Measurements from ENCODE around the gene BHMT2.
A peak's percentile ranks its signal among the peaks of the same experiment; 100 is the strongest.

BHMT2 gene

DNA sequence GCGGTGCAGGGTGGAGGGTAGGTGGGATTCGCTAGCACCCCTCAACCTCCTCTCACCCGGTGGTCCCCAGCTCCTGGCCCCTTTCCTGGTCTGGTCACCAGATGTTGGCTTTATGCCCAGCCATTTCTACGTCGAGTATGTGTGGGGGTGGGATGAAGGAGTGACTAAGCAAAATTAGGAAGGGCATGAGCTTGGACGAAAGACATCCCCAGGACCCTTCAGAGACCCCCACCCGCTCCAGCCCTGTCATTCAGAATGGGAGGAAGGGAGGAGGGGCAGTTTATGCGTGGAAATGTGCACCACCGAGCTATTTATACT lies 742 bp downstream of the BHMT2 start:
- DNase-seq = no peak

DNA sequence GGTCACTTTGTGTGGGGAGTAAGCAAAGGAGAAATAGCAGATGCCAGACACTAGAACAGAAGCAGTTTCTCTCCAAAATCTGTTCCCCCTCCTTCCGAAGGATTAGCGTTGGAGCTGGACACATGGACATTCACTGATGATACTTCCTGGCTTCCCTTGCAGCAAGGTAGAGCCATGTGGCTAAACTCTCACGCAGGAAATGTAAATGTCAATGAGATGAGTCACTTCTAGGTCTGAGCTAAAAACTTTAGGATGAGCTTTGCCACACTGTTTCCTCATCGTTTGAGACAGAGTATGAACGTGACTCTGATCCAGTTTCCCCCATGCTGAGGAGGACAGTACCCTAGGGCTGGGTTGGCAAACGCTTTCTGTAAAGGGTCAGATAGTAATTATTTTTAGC lies 5.1 kb downstream of the BHMT2 start:
- DNase-seq = no peak

DNA sequence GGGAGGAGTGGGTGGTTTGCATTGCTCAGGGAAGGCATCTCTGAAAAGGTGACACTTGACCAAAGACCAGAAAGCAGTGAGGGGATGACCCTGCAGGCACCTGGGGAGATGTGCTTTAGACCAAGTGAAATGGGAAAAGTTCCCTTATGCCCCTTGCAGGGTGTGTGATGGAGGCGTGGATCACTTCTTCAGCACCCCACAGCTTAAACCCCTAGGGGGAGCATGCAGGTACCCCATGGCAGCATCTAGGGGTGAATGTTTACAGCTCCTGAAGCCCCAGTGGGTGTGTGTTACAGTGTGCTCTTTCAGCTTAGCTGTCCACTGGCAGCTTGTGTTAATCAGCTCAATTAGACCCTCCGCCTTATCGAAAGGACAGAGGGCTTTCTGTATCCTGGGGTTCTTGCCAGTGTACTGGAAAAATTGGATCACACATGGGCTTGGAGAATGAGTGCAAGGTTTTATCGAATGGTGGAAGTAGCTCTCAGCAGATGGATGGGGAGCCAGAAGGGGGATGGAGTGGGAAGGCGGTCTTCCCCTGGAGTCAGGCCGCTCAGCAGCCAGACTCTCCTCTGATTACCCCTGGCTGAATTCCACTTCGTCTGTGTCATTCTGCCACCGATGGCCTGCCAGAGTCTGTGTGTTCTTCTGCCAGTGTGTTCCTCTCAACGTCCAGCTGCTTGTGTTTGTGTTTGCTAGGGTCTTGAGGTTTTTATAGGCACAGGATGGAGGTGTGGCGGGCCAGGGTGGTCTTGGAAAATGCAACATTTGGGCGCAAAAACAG lies 6.3 kb downstream of the BHMT2 start:
- DNase-seq = no peak

DNA sequence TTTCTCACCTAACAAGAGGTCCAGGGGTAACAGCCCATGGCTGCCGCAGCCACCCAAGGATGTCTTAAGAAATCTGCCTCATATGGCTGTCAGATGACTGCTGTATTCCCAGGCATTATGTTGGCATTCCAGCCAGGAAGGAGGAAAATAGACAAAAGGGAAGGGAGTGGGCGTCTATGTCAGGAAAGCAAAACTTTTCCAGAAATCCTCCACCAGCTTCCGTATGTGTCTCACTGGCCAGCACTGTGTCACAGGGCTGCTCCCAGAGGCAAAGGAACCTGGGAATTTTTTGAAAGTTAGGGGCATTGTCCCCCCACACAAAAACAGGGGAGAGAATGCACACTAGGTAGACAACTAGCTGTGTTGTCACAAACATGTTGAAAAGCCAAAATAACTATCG lies 7.3 kb downstream of the BHMT2 start:
- DNase-seq = no peak

DNA sequence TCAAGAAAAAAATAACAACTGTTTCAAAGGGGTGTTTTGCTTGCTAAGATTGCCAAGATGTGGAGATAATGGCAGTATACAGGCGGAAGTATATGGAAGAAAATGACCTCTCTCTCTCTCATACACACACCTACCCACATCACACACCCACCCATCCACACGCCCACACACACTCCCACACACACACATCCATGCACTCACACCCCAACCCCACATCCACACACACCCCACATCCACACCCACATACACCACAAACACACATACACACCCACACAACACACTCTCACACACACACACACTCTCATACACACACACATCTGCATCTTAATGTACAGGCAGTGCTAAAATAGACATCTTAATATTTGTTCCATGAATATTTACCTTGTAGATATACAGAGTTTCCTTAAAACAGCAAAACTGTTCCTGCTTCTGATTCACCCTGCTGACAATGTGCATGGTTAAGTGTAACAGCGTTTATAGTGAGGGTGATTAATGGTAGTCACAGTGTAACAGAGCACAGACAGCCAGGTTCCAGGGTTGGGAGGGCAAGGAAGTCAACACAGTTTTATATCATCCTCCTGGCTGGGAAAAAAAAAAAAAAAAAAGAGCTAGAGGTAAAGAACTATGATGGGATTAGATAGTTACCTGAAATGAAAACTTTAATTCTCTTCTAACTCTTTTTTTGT lies 8.3 kb downstream of the BHMT2 start:
- no peak for DNase-seq

DNA sequence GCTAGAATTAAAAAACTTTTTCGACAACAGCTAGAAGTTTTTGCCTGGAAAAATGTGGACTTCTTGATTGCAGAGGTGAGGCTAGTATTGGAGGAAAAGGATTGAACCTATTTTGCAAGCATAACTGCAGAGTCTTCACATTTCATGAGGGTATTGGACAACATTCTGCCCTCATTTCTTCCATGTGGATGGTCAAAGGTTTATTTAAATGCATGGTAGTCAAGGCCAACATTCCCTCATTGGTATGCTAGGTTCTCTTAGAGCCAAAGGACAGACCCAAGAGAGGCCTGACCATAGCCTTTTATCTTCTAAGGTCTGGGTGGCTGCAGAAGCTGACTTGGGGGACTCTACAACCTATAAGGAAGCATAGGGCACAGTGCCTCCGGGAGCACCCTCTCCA lies 11.2 kb downstream of the BHMT2 start:
- no peak for DNase-seq

DNA sequence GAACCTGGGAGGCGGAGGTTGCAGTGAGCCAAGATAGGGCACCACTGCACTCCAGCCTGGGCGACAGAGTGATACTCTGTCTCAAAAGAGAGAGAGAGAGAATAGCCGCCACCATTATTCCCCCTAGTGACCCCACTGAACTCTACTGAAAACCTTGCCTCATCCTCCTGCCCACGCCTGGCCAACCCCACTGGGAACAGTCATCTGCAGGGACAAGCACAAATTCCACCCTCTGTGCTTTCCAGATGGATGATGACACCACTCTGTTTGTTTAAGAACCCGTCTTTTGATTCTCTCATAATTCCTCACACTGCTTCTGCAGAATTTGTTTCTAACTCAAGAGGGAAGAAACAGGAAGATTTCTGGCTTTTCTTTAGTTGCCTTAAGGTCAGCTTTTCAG lies 12.2 kb downstream of the BHMT2 start:
- no peak for DNase-seq

DNA sequence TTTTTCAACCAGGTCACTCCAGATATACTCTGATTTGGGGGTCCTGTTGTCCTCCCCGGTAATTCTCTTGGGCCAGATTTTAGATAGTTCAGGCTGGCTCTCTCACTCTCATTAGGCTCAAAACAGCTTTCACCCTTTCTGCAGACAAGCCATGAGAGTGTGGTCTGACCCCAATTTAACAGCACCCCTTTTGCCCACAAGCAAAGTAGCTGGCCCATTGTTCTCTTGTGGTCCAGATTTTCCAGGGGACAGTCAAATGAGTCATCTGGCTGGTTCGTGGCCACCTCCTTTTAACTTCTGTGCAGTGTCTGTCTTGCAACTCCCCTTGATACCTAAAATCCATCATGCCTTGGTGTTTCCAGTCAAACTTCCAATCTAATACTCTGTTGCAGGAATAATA lies 16.5 kb downstream of the BHMT2 start:
- no peak for DNase-seq

DNA sequence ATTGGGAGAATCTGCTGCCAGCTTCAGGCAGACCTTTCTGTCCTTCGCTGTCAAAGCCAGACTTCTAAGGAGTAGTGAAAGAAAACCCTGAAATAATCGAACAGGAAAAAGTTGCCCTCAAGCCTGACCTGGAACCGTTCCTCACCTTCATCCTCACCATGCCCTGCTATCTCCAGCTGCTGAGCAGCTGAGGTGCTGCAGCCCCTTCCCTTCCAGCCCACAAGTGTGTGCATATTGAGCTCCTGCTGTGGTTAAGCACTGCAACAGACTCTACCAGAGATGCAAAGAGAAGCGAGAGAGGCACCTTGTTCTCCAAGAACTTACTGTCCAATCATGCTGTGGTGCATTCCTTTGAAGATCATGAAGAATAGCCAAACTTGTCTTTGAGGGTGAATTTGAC lies 18.9 kb downstream of the BHMT2 start:
- DNase-seq = no peak

DNA sequence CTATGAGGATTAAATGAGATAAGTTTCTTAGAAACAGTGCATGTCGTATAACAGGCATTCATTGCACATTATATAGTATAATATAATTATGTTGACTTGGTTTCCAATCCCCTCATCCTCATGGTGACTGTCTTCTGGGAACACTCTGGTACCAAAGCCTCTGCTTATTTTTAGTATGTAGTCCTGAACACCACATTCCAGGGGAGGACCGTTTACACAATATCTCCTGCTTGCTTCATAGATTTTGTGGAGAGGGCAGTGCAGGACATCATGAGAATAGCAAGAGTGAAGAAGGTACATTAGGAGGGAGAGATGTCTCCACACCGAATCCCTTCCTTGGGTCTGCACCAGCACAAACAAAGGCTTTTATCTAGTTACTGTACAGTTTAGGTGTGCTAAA lies 21.5 kb downstream of the BHMT2 start:
- DNase-seq = no peak

DNA sequence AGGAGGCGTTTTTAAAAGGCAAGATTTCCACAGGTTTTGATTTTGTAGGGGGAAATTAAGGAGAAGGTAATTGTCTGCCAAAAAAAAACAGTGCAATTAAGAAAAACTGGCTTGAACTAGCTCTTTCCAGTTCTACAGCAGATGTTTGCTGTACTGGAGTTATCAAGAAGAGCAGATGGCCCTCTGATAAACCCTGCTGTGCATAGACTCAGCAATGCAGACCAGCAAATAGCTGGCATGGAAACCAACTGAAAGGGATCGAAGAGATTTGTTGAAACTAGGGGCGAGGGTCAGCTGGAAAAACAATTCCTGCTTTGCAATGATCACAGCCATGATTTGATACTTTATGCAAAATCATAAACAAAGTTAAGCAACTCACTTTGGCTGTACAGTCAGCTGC lies 24.2 kb downstream of the BHMT2 start:
- DNase-seq = no peak

DNA sequence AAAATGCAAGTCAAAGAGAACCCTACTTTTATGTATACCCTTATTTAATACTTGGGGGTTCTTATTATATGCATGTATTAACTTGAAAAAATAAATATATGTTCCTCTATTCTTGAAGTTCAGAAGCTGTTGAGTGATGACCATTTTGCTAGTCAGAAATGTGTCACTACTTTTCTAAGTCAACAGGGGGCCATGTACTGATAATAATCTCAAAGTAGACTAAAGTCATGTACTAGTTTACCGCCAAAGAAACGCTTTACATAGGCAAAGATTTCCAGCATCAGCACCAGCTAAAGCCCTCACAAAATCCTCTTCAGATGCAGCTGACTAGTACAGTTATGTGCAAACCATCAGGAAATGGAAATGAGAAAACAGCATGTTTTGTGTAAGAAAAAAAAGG lies 36.3 kb downstream of the BHMT2 start:
- no peak for DNase-seq

DNA sequence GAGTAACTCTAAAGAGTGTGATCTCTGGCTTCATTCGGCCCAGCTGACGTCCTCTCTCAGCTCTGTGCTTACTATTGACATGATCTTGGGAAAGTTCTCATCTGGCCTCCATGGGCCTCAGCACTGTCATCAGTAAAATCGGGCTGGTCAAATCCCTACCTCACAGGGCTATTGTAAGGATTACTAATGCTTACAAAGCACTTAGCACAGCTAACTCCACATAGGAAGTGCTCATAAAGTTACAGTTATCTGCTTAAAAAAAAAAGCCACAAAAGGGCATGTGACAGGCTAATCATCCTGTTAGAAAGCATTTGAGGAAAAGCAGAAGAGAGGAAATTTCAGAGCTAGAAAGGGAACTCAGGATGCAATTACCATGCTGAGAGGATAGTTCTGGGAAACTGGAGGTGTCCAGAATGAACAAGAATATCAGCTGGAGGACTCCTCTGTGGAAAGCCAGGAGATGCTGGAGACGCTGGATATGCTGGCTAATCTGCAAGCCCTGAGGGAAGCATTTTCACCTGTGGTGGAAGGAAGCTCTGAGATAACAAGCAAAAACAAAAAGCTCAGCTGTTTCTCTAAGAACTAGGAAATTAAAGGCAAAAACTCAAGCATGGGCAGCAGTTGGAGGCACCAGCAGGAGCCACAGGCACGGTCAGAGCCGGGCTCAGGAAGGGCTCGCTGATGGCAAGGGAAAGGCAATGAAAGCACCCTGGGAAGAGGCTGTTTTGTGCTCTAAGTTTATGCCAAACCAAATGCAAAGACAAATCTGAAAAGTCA lies 37.6 kb downstream of the BHMT2 start:
- no peak for DNase-seq

DNA sequence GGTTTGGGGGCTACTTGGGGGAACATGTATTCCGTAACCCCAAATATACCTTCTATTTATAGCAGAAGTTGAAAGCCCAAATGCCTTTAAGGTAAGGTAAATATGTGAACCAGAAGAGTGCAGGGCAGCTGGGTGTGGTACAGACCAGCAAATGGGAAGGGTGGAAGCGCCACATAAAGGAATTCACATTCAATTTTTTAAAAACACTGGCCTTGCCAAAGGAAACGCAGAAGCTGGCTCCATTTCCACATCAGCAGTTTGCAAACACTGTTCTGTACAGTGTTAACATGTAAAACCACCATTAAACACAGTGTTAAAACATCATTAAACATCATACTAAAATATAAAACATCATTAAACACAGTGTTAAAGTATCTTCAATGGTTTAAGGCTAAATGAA lies 38.5 kb downstream of the BHMT2 start:
- no peak for DNase-seq

DNA sequence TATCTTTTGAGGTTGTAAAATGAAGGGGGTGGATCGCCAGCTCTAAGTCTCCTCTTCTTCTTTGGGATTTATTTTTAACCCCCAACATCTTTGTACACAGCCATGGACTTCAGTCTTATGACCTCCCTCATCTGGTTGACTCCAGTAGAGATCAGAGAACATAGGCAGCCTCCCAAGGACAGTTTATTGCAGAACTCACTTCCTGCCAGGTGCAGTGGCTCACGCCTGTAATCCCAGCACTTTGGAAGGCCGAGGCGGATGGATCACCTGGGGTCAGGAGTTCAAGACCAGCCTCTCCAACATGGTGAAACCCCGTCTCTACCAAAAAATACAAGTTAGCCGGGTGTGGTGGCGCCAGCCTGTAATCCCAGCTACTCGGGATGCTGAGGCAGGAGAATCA lies 39.2 kb downstream of the BHMT2 start:
- DNase-seq = no peak

DNA sequence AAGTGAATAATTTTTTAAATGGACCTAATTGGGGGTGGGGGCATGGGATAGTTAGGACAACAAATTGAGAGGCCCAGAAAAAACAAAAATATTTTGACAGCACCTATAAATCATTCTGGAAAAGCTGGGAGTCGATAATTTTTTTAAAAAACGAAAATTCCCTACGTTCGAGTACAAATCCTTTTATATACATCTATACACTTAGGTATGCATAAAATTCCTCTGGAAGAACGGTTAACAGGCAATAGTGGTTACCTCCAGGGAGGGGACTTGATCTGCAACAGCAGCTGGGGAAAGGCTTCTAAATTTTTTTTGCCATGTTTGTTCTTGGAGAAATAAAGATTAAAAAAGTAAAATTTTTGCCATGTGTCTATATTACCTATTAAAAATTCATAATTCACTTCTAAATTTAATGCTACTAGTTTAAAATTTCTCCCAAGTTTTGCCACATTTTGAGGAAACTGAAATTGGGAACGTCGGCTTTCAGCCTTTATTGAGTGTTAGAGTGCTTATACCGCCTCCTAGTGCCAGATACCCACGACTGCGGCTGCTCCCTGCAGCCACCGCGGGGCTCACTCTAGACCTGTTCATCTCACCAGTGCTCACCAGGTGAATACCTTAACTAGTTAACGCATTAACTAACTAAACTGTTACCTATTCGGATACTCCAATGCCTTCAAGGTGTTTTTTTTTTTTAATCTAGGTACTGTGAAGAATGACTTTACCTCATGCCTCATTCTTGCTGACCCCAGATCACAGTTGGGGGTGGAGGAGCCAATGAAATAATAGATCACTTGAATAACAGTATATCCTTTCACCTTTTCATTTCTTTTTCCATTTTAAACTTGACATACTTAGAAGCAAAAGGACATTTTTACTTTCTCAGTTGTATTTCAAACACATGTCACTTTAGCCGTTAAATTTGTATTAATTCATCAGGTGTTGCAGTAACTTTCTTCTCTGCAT lies 40.2 kb downstream of the BHMT2 start:
- DNase-seq = peak; percentile 7

DNA sequence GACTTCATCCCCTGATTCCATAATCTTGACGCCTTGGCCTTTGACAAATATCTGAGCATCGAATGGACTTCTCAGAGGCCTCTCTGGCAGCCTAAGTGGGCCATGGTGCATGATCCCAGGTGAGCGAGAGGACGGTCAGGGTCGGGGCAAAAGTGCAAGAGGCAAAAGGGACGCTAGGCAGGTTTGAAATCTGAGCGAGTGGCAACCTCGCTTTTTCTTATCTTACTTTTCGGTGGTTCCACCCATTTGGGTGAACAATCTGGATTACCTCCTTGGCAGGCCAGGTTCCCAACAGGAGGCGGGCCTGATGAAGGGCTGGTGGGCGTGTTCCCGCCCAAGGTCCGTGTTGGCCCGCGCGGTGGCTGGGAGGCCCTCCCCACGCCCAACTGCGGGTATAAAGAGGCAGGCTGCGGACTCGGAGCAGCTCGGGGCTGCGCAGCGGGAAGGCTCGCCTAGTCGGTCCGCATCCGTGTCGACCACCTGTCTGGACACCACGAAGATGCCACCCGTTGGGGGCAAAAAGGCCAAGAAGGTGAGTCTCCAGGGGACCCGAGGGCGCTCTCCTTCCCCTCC lies 41.9 kb downstream of the BHMT2 start, which contains the start of gene BHMT:
BHMT (plus strand) TSS at position 423 of the 573 bp plus-strand sequence; CDS start at position 500, 77 bp downstream.
- DNase-seq = no peak

DNA sequence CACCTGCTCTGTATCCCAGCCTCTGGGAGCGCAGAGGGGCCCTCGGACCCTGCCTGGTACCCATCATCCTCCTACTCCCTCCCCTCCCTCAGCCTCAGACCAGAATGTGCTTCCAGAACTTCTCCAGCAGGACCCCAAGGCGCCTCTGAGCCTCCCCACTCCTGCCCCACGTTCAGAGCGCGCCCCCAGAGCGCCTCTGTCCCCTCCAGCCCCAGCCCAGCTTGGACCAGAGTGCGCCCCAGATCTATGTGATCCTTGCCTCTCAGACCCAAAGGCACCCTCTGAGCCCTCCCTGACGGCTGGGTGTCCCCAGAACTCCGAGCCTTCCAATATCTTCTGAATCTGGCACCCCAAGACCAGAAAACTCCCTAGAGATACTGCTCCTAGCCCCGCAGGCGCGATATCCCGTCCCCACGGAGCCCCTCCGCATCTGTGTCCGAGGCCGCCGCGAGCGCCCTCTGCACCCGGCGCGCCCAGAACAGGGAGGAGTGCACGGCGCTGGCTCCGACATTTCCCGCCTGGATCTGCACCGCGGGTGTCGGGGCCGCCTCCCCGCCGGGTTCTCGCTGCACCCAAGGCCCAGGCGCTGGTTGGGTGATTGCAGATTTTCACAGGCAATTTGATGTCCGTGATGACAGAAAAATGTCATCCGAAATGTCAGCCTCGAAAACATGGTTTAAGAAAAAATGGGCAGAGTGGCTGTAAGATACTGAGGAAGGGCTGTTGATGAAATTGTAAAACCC lies 42.6 kb downstream of the BHMT2 start:
- no peak for DNase-seq

DNA sequence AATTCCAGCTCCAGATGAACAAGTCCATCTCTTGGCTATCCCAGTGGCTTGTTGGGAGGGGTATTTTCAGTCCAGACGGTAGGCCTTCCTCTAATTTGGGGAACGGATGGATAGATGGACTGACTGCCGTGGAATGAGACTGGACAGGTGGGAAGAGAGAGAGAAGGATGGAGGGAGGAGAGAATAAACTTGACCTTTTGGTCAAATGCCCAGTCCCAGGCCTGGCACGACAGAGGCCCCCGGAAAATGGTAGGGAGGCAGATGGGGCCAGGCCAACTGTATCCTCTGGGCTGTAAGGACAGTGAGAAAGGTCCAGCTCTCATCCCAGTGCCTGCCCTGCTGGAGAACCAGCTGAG lies 43.1 kb downstream of the BHMT2 start:
- no peak for DNase-seq

DNA sequence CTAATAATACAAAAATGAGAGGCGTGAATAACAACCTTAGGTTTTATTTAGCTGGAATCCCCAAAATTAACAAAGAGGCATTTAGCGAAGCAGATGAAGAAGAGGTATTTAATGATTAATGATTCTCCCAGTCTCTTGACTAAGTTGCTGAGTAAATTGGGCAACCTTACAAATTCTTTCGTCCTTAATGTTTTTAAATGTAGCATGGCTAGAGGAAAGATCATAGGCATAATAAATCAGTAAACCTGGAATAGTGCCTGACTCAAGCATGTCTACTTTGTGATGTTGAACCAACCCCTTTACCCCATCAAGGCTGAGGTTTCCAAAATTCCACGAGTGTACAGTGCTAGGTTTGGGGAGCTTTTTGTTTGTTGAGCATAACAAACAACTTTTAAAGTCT lies 49.9 kb downstream of the BHMT2 start:
- DNase-seq = no peak

DNA sequence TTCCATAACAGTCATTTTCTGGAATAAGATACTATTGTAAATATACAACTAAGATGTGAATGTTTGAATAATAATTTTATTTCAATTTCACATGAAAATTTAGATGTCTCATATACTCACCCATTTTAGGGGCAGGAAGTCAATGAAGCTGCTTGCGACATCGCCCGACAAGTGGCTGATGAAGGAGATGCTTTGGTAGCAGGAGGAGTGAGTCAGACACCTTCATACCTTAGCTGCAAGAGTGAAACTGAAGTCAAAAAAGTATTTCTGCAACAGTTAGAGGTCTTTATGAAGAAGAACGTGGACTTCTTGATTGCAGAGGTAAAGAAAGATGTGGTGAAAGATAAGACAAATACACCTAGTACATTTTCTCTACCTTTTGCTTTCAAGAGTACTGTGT lies 50.7 kb downstream of the BHMT2 start:
- DNase-seq = no peak

DNA sequence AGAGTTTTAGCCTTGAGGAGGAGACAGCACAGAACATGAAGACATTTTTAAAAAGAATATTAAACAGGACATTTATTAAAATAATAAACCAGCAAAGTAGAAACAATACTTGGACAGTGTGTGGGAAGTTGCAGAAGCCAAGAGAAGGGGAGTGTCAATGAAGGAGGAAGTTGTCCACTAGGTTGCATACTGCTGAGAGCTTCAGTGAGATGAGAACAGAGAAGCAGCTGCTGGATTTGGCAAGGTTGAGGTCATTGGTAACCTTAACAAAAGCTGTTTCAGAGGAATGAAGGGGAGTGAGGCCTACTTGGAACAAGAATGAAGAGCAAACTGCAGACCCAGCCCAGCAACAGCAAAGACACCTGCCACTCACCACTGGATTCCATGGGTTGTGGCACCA lies 53.4 kb downstream of the BHMT2 start:
- no peak for DNase-seq

Data from T-helper 9 cell (primary cell).